Fibroblast of lung (primary cell): ENCODE measurements around the gene CRIP3. TPM values are rescaled to one million over a fixed set of nuclear protein-coding genes. Genes with fewer than 3 reads are reported as not detected.
"Not testable (repeated sequence)": the region's sequence is repeated elsewhere in the genome, so short reads cannot be mapped to it uniquely, and the experiment has no call there.

ENCODE experiments used
- DNase-seq, 2 donors: peaks; one replicate each; pipeline versions ENCODE4 v3.0.0 to v3.0.0-alpha.2; 2010; ENCODE audit warnings: low read depth in 2 of 2
- H2AFZ ChIP-seq: 2 replicates; pipeline ENCODE4 v1.5.1; 2012; ENCODE audit warnings: low read length, control low read depth, inconsistent platforms
- H3K27ac ChIP-seq: 2 replicates; pipeline ENCODE4 v1.5.1; 2011; ENCODE audit warnings: low read length, control low read depth; ENCODE audit not compliant: insufficient read depth
- H3K27me3 ChIP-seq: 2 replicates; pipeline ENCODE4 v1.5.1; 2011; ENCODE audit warnings: mild to moderate bottlenecking, low read length; ENCODE audit not compliant: control insufficient read depth, insufficient read depth
- H3K36me3 ChIP-seq: 2 replicates; pipeline ENCODE4 v1.5.1; 2011; ENCODE audit warnings: low read length; ENCODE audit not compliant: control insufficient read depth, insufficient read depth
- H3K4me1 ChIP-seq: 2 replicates; pipeline ENCODE4 v1.5.1; 2011; ENCODE audit warnings: low read length; ENCODE audit not compliant: control insufficient read depth, insufficient read depth; ENCODE audit errors: extremely low read depth
- H3K4me2 ChIP-seq: 2 replicates; pipeline ENCODE4 v1.5.1; 2011; ENCODE audit warnings: low read length, control low read depth; ENCODE audit not compliant: insufficient read depth; ENCODE audit errors: extremely low read depth
- H3K4me3 ChIP-seq, 4 experiments: fragments of 200-600 bp in 1 of 4; sonication (generic) in 1 of 4; replicated peaks in 1 of 4; 2 replicates each; pipeline ENCODE4 v1.5.1; 2011 to 2016; ENCODE audit warnings: low read length in 4 of 4, low read depth in 3 of 4, mild to moderate bottlenecking in 3 of 4, control low read depth in 2 of 4, inconsistent platforms in 1 of 4, mixed read lengths in 1 of 4; ENCODE audit not compliant: insufficient read depth in 1 of 4; ENCODE audit errors: control extremely low read depth in 1 of 4
- H3K79me2 ChIP-seq: 2 replicates; pipeline ENCODE4 v1.5.1; 2012; ENCODE audit warnings: mild to moderate bottlenecking, low read length, inconsistent platforms; ENCODE audit not compliant: control insufficient read depth, insufficient read depth
- H3K9ac ChIP-seq: 2 replicates; pipeline ENCODE4 v1.5.1; 2011; ENCODE audit warnings: mild to moderate bottlenecking, low read length, control low read depth; ENCODE audit not compliant: insufficient read depth
- H3K9me3 ChIP-seq: 2 replicates; pipeline ENCODE4 v1.5.1; 2012; ENCODE audit warnings: low read depth, low read length; ENCODE audit not compliant: control insufficient read depth, insufficient read depth
- H4K20me1 ChIP-seq: 2 replicates; pipeline ENCODE4 v1.5.1; 2011; ENCODE audit warnings: low read length; ENCODE audit not compliant: control insufficient read depth, insufficient read depth; ENCODE audit errors: extremely low read depth
- EZH2 ChIP-seq: IDR thresholded peaks from 2 replicates; pipeline ENCODE4 v1.5.1; 2012; ENCODE audit warnings: low read length, control low read depth, mild to moderate bottlenecking; ENCODE audit errors: missing control alignments
- polyA minus RNA-seq: library from RNA; depleted of rRNA, polyadenylated mRNA; stranded (reverse); fragments of >200 nt; gene quantifications from 2 replicates; pipeline ENCODE4 v1.2.3, GENCODE V29; 2011; ENCODE audit warnings: low replicate concordance
- polyA plus RNA-seq, 2 donors: library from polyadenylated mRNA; depleted of rRNA in 1 of 2; stranded (reverse) in 1 of 2; unstranded in 1 of 2; fragments of >200 nt; gene quantifications; 2 replicates each; pipeline ENCODE4 v1.2.1, GENCODE V29; 2011 to 2012; ENCODE audit warnings: missing spikeins in 1 of 2
- total RNA-seq: library from RNA; depleted of rRNA; stranded (reverse); fragments of >200 nt; gene quantifications from 2 replicates; pipeline ENCODE4 v1.2.1, GENCODE V29; 2014
- TF ChIP-seq, protein P1 (sequence below), 2 donors: IDR thresholded peaks in 1 of 2; conservative IDR thresholded peaks in 1 of 2; 1 replicate in 1 of 2; 2 replicates in 1 of 2; pipeline ENCODE4 v1.5.1; 2011 to 2012; ENCODE audit warnings: low read length in 2 of 2, control low read depth in 1 of 2, inconsistent platforms in 1 of 2, low read depth in 1 of 2, mild to moderate bottlenecking in 1 of 2

CRIP3 gene
- 0.26 TPM in 1 of 2 replicates, not detected in the other for total RNA-seq
- not detected in 2 replicates for polyA plus RNA-seq
- not detected in 2 replicates for polyA plus RNA-seq (2012)
- polyA minus RNA-seq, result not detected in 2 replicates

DNA sequence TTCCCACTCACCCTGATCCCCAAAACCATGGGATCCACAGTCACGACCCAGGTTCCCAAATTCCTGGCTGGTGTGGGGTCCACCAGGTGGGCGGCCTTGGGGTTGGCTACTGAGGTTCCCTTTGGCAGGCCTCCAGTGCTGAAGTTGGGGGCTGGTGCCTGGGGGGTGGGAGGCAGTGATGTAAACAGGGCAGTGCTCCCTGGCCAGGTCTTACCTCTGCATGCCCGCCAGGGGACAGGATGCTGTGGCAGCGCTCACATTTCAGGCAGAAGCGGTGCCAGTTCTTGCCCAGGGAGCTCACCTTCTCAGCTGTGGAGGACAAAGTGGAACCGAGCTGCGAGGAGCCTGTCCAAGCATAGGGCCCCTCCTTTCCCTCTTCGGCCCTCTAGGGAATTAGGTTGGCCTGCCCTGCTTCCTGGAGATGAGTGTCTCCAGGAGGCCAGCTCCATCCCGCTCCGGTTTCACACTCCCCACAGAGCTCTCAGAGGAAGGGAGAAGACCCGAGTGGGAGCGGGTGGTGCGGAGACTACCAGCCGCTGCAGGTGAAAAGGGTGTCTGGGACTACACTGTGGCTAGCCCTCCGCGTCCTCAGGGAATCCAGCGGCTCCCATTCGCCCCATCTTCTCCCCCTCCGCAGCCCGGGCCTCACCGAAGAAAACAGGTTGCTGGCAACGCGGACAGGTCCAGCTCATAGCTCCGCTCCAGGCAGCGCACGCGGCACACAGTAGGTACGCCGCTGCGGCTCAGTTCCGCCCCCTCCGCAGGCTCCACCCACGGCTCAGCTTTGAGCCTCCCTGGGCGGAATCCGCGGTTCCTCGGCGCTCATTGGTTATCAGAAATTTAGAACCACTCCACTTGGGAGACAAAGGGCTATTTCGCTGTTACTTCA is at the start of gene CRIP3:
Gene CRIP3 (minus strand): TSS at position 726 of the 889 bp plus-strand sequence. CDS start 34 bp downstream, at position 692.
- Histone ChIP-seq H3K27ac (no peak within 1 kb of the TSS), H3K27me3 (peaks cover 15% of the 10 kb centered on the region), H3K4me1 (peaks cover 2% of the 10 kb centered on the region), H3K4me3 (peak within 1 kb of the TSS; percentile 9 to 37 (median 28)), H3K9ac (no peak within 1 kb of the TSS), H3K9me3 (no peaks in the 10 kb centered on the region), H2AFZ (peak within 1 kb of the TSS; percentile 39), H4K20me1 (no peaks in the 10 kb centered on the region), H3K79me2 (no peaks in the 10 kb centered on the region), H3K36me3 (no peaks in the 10 kb centered on the region), H3K4me2 (peak within 1 kb of the TSS; percentile 75)
- TF ChIP-seq, protein P1, sequence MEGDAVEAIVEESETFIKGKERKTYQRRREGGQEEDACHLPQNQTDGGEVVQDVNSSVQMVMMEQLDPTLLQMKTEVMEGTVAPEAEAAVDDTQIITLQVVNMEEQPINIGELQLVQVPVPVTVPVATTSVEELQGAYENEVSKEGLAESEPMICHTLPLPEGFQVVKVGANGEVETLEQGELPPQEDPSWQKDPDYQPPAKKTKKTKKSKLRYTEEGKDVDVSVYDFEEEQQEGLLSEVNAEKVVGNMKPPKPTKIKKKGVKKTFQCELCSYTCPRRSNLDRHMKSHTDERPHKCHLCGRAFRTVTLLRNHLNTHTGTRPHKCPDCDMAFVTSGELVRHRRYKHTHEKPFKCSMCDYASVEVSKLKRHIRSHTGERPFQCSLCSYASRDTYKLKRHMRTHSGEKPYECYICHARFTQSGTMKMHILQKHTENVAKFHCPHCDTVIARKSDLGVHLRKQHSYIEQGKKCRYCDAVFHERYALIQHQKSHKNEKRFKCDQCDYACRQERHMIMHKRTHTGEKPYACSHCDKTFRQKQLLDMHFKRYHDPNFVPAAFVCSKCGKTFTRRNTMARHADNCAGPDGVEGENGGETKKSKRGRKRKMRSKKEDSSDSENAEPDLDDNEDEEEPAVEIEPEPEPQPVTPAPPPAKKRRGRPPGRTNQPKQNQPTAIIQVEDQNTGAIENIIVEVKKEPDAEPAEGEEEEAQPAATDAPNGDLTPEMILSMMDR (conservative IDR thresholded peaks at IDR 0.05 in 1 of 2, IDR thresholded peaks at IDR 0.05 in 1 of 2; ENCODE audit: low read depth in 1 of 2, low read length in 2 of 2), result peak in 1 of 2 donors; percentile 30
- TF ChIP-seq EZH2, result peak; percentile 29
- peak; percentile 11 to 19 for DNase-seq

- H3K27me3 ChIP-seq, result no peaks in the 10 kb centered on the region
- no peak overlapping the region for H2AFZ ChIP-seq
- peaks cover 10% of the 10 kb centered on the region for H3K36me3 ChIP-seq
- no peaks in the 10 kb centered on the region for H3K4me1 ChIP-seq
- no peaks in the 10 kb centered on the region for H4K20me1 ChIP-seq
- peak; percentile 2 to 17 for DNase-seq
- H3K4me2 ChIP-seq, result no peak overlapping the region
- TF ChIP-seq, protein P1 (conservative IDR thresholded peaks at IDR 0.05 in 1 of 2, IDR thresholded peaks at IDR 0.05 in 1 of 2; ENCODE audit: low read depth in 1 of 2, low read length in 2 of 2), result no peak
- TF ChIP-seq EZH2, result no peak
- no peak overlapping the region for H3K4me3 ChIP-seq
- H3K27ac ChIP-seq, result no peak overlapping the region
- no peaks in the 10 kb centered on the region for H3K9me3 ChIP-seq
- H3K9ac ChIP-seq, result no peak overlapping the region
- H3K79me2 ChIP-seq, result no peaks in the 10 kb centered on the region
Observed at GRCh38 chr6:43355862-43356590, 47.4 kb upstream of the CRIP3 start.

DNA sequence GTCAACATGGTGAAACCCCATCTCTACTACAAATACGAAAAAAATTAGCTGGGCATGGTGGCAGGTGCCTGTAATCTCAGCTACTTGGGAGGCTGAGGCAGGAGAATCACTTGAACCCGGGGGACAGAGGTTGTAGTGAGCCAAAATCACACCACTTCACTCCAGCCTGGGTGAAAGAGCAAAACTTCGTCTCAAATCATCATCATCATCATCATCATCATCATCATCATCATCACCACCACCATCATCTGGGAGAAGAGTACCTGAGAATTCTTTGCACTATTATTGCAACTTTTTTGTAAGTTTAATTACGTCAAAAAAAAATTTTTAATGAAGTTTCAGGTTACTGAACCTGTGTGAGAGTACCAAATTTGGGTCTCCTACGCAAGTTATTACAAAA is 43.3 kb upstream of the CRIP3 start:
- H2AFZ ChIP-seq, H3K9ac ChIP-seq, H3K9me3 ChIP-seq, H4K20me1 ChIP-seq, H3K4me1 ChIP-seq, H3K27me3 ChIP-seq, H3K4me2 ChIP-seq, DNase-seq, H3K79me2 ChIP-seq, H3K4me3 ChIP-seq, H3K27ac ChIP-seq: not testable (repeated sequence)
- H3K36me3 ChIP-seq, result peaks cover 10% of the 10 kb centered on the region
